Activated T-cell treated with anti-CD3 and anti-CD28 coated beads, Interleukin-2, amount 50 U/mL, for 4 hours (primary cell): Measurements from ENCODE around the gene TNPO1. TPM values are rescaled to one million over a fixed set of nuclear protein-coding genes. Genes with fewer than 3 reads are reported as not detected.
A peak's percentile ranks its signal among the peaks of the same experiment; 100 is the strongest.

Experiments used
- ATAC-seq, 2 donors: fragments of 200-7000 bp; cut with Tn5 transposase; one replicate each; pipeline ENCODE4 v1.10.0; 2021
- DNase-seq: peaks from one replicate; pipeline ENCODE4 v3.0.0-alpha.2; 2020
- H3K27me3 Mint-ChIP-seq: one replicate; pipeline ENCODE4 v1.8.0; 2021; ENCODE audit warnings: low read depth, mixed read lengths
- H3K36me3 Mint-ChIP-seq: one replicate; pipeline ENCODE4 v1.8.0; 2022; ENCODE audit warnings: mixed read lengths; ENCODE audit not compliant: insufficient read depth
- H3K4me1 Mint-ChIP-seq: one replicate; pipeline ENCODE4 v1.8.0; 2021; ENCODE audit warnings: low read depth, mixed read lengths
- H3K4me3 Mint-ChIP-seq: one replicate; pipeline ENCODE4 v1.8.0; 2021; ENCODE audit warnings: mild to moderate bottlenecking, moderate library complexity, mixed read lengths
- H3K9me3 Mint-ChIP-seq: one replicate; pipeline ENCODE4 v1.8.0; 2021; ENCODE audit warnings: mixed read lengths
- total RNA-seq, 3 donors: library from RNA; stranded (reverse); gene quantifications; one replicate each; pipeline ENCODE4 v1.2.1, GENCODE V29; 2021

Gene TNPO1
- total RNA-seq, 3 donors from 2014 or later, result 145 to 166 (median 152) TPM

- no peak overlapping the region for H3K4me3 Mint-ChIP-seq
- no peaks in the 10 kb centered on the region for H3K36me3 Mint-ChIP-seq
- DNase-seq (no peak), ATAC-seq (no peak)
- peaks cover 22% of the 10 kb centered on the region for H3K27me3 Mint-ChIP-seq
- H3K4me1 Mint-ChIP-seq, result no peaks in the 10 kb centered on the region
- H3K9me3 Mint-ChIP-seq, result no peaks in the 10 kb centered on the region
These were observed 131.0 kb downstream of the TNPO1 start for GRCh38 chr5:72947498-72947897.

GRCh38 chr5:72949481-72949880 lies 133.0 kb downstream of the TNPO1 start:
- no peaks in the 10 kb centered on the region for H3K4me1 Mint-ChIP-seq
- H3K36me3 Mint-ChIP-seq, result no peaks in the 10 kb centered on the region
- no peak overlapping the region for H3K4me3 Mint-ChIP-seq
- DNase-seq (no peak), ATAC-seq (no peak)
- peaks cover 25% of the 10 kb centered on the region for H3K27me3 Mint-ChIP-seq
- H3K9me3 Mint-ChIP-seq, result no peaks in the 10 kb centered on the region

- no peaks in the 10 kb centered on the region for H3K9me3 Mint-ChIP-seq
- peaks cover 38% of the 10 kb centered on the region for H3K27me3 Mint-ChIP-seq
- no peak overlapping the region for H3K4me3 Mint-ChIP-seq
- peaks cover 13% of the 10 kb centered on the region for H3K4me1 Mint-ChIP-seq
- H3K36me3 Mint-ChIP-seq, result no peaks in the 10 kb centered on the region
- DNase-seq (no peak), ATAC-seq (no peak)
These were observed 135.4 kb downstream of the TNPO1 start for GRCh38 chr5:72951671-72952468.

GRCh38 chr5:72954389-72954788 lies 137.9 kb downstream of the TNPO1 start:
- H3K27me3 Mint-ChIP-seq, result peaks cover 49% of the 10 kb centered on the region
- H3K9me3 Mint-ChIP-seq, result no peaks in the 10 kb centered on the region
- ATAC-seq, result no peak
- no peaks in the 10 kb centered on the region for H3K36me3 Mint-ChIP-seq
- peak overlapping the region; percentile 85 for H3K4me3 Mint-ChIP-seq
- peaks cover 13% of the 10 kb centered on the region for H3K4me1 Mint-ChIP-seq
- no peak for DNase-seq

- no peak for DNase-seq
These were observed 138.8 kb downstream of the TNPO1 start for GRCh38 chr5:72955143-72955767.

GRCh38 chr5:72955768-72956323 lies 139.4 kb downstream of the TNPO1 start, which contains the start of gene FCHO2:
FCHO2 (plus strand) TSS chr5:72956041; CDS start chr5:72956097, 56 bp downstream.
- DNase-seq, result peak; percentile 97
- Mint-ChIP-seq H3K27me3 (peaks cover 52% of the 10 kb centered on the region), H3K9me3 (no peaks in the 10 kb centered on the region), H3K4me1 (peaks cover 13% of the 10 kb centered on the region), H3K4me3 (peak within 1 kb of the TSS; percentile 89), H3K36me3 (no peaks in the 10 kb centered on the region)
- peak; percentile 94 to 96 for ATAC-seq

More at GRCh38 chr5:72955143-72955767, 138.8 kb downstream of the TNPO1 start:
- H3K4me1 Mint-ChIP-seq, result peaks cover 13% of the 10 kb centered on the region
- H3K36me3 Mint-ChIP-seq, result no peaks in the 10 kb centered on the region
- peak; percentile 46 to 47 for ATAC-seq
- peak overlapping the region; percentile 85 for H3K4me3 Mint-ChIP-seq
- peaks cover 52% of the 10 kb centered on the region for H3K27me3 Mint-ChIP-seq
- no peaks in the 10 kb centered on the region for H3K9me3 Mint-ChIP-seq

GRCh38 chr5:72956324-72957140 lies 140.1 kb downstream of the TNPO1 start:
- Mint-ChIP-seq H3K27me3 (peaks cover 46% of the 10 kb centered on the region), H3K4me3 (peak overlapping the region; percentile 89), H3K9me3 (no peaks in the 10 kb centered on the region), H3K36me3 (no peaks in the 10 kb centered on the region), H3K4me1 (peaks cover 13% of the 10 kb centered on the region)
- DNase-seq (peak; percentile 7), ATAC-seq (peak; percentile 56 to 63)

- Mint-ChIP-seq H3K4me1 (peaks cover 13% of the 10 kb centered on the region), H3K27me3 (peaks cover 44% of the 10 kb centered on the region), H3K4me3 (no peak overlapping the region), H3K36me3 (no peaks in the 10 kb centered on the region), H3K9me3 (no peaks in the 10 kb centered on the region)
- ATAC-seq (no peak), DNase-seq (no peak)
These were observed 140.9 kb downstream of the TNPO1 start for GRCh38 chr5:72957337-72957736.

- Mint-ChIP-seq H3K36me3 (peaks cover 2% of the 10 kb centered on the region), H3K9me3 (peaks cover 3% of the 10 kb centered on the region), H3K4me3 (no peak overlapping the region), H3K27me3 (peaks cover 43% of the 10 kb centered on the region), H3K4me1 (peaks cover 13% of the 10 kb centered on the region)
- no peak for DNase-seq
- ATAC-seq, result no peak
These were observed 142.8 kb downstream of the TNPO1 start for GRCh38 chr5:72959257-72959656.

Other genes with a start within 250 kb of the TNPO1 start
- gene FCHO2, start 139.4 kb downstream of the TNPO1 start, total RNA-seq, result under 1 TPM; 0.47 to 0.52 (median 0.51) TPM